Activated T-cell treated with anti-CD3 and anti-CD28 coated beads, Interleukin-2, amount 50 U/mL, for 24 hours (primary cell): ENCODE data around the gene ZRANB1.

Experiments used
- DNase-seq: peaks from one replicate; pipeline ENCODE4 v3.0.0-alpha.2; 2020
- H3K27ac Mint-ChIP-seq: 2 replicates; pipeline ENCODE4 v1.8.0; 2020; ENCODE audit warnings: mild to moderate bottlenecking, mixed read lengths
- H3K27me3 Mint-ChIP-seq: 2 replicates; pipeline ENCODE4 v1.8.0; 2020; ENCODE audit warnings: mixed read lengths
- H3K36me3 Mint-ChIP-seq: 2 replicates; pipeline ENCODE4 v1.8.0; 2020; ENCODE audit warnings: low read depth, mixed read lengths
- H3K4me1 Mint-ChIP-seq: 2 replicates; pipeline ENCODE4 v1.8.0; 2020; ENCODE audit warnings: low read depth, mixed read lengths
- H3K4me3 Mint-ChIP-seq: 2 replicates; pipeline ENCODE4 v1.8.0; 2020; ENCODE audit warnings: mild to moderate bottlenecking, moderate library complexity, mixed read lengths
- H3K9me3 Mint-ChIP-seq: 2 replicates; pipeline ENCODE4 v1.8.0; 2020; ENCODE audit warnings: mixed read lengths

ZRANB1 gene

GRCh38 chr10:125016611-125017202 is 74.8 kb downstream of the ZRANB1 start:
- peaks cover 11% of the 10 kb centered on the region for H3K27me3 Mint-ChIP-seq
- H3K9me3 Mint-ChIP-seq: peaks cover 2% of the 10 kb centered on the region
- DNase-seq: no peak
- no peaks in the 10 kb centered on the region for H3K36me3 Mint-ChIP-seq
- peaks cover 2% of the 10 kb centered on the region for H3K4me1 Mint-ChIP-seq
- no peak overlapping the region for H3K4me3 Mint-ChIP-seq
- H3K27ac Mint-ChIP-seq: no peak overlapping the region

- peaks cover 2% of the 10 kb centered on the region for H3K9me3 Mint-ChIP-seq
- peaks cover 11% of the 10 kb centered on the region for H3K27me3 Mint-ChIP-seq
- H3K4me3 Mint-ChIP-seq: no peak overlapping the region
- no peak overlapping the region for H3K27ac Mint-ChIP-seq
- H3K4me1 Mint-ChIP-seq: peaks cover 2% of the 10 kb centered on the region
- DNase-seq: no peak
- no peaks in the 10 kb centered on the region for H3K36me3 Mint-ChIP-seq
Observed at GRCh38 chr10:125017547-125018298, 75.8 kb downstream of the ZRANB1 start.

- Mint-ChIP-seq H3K9me3 (peaks cover 2% of the 10 kb centered on the region), H3K4me3 (no peak overlapping the region), H3K36me3 (no peaks in the 10 kb centered on the region), H3K27ac (no peak overlapping the region), H3K4me1 (peaks cover 2% of the 10 kb centered on the region), H3K27me3 (peaks cover 11% of the 10 kb centered on the region)
- DNase-seq: no peak
Observed at GRCh38 chr10:125018576-125019143, 76.7 kb downstream of the ZRANB1 start.

GRCh38 chr10:125020386-125020785 is 78.5 kb downstream of the ZRANB1 start:
- H3K4me3 Mint-ChIP-seq: no peak overlapping the region
- H3K4me1 Mint-ChIP-seq: no peaks in the 10 kb centered on the region
- no peak for DNase-seq
- H3K36me3 Mint-ChIP-seq: no peaks in the 10 kb centered on the region
- H3K27me3 Mint-ChIP-seq: peaks cover 10% of the 10 kb centered on the region
- peaks cover 2% of the 10 kb centered on the region for H3K9me3 Mint-ChIP-seq
- no peak overlapping the region for H3K27ac Mint-ChIP-seq

- Mint-ChIP-seq H3K9me3 (peaks cover 2% of the 10 kb centered on the region), H3K27me3 (peaks cover 6% of the 10 kb centered on the region), H3K36me3 (no peaks in the 10 kb centered on the region), H3K4me1 (no peaks in the 10 kb centered on the region), H3K27ac (no peak overlapping the region), H3K4me3 (no peak overlapping the region)
- DNase-seq: no peak
Observed at GRCh38 chr10:125020871-125021270, 78.9 kb downstream of the ZRANB1 start.

- Mint-ChIP-seq H3K4me3 (no peak overlapping the region), H3K4me1 (no peaks in the 10 kb centered on the region), H3K27ac (no peak overlapping the region)
Observed at GRCh38 chr10:125021686-125022344, 79.9 kb downstream of the ZRANB1 start.

GRCh38 chr10:125022671-125023070 is 80.7 kb downstream of the ZRANB1 start:
- no peak overlapping the region for H3K4me3 Mint-ChIP-seq
- no peak for DNase-seq
- H3K27me3 Mint-ChIP-seq: peaks cover 6% of the 10 kb centered on the region
- H3K9me3 Mint-ChIP-seq: peaks cover 2% of the 10 kb centered on the region
- H3K27ac Mint-ChIP-seq: no peak overlapping the region
- no peaks in the 10 kb centered on the region for H3K4me1 Mint-ChIP-seq
- H3K36me3 Mint-ChIP-seq: no peaks in the 10 kb centered on the region

More at GRCh38 chr10:125021686-125022344, 79.9 kb downstream of the ZRANB1 start:
- DNase-seq: no peak
- Mint-ChIP-seq H3K9me3 (peaks cover 2% of the 10 kb centered on the region), H3K36me3 (no peaks in the 10 kb centered on the region), H3K27me3 (peaks cover 6% of the 10 kb centered on the region)

GRCh38 chr10:125023255-125023654 is 81.3 kb downstream of the ZRANB1 start:
- peaks cover 5% of the 10 kb centered on the region for H3K27me3 Mint-ChIP-seq
- no peaks in the 10 kb centered on the region for H3K36me3 Mint-ChIP-seq
- DNase-seq: no peak
- no peaks in the 10 kb centered on the region for H3K4me1 Mint-ChIP-seq
- H3K4me3 Mint-ChIP-seq: no peak overlapping the region
- H3K9me3 Mint-ChIP-seq: peaks cover 2% of the 10 kb centered on the region
- no peak overlapping the region for H3K27ac Mint-ChIP-seq

- Mint-ChIP-seq H3K27me3 (peaks cover 2% of the 10 kb centered on the region), H3K4me1 (no peaks in the 10 kb centered on the region), H3K9me3 (peaks cover 2% of the 10 kb centered on the region), H3K4me3 (no peak overlapping the region), H3K36me3 (no peaks in the 10 kb centered on the region), H3K27ac (no peak overlapping the region)
- DNase-seq: no peak
Observed at GRCh38 chr10:125023862-125024496, 82.1 kb downstream of the ZRANB1 start.

GRCh38 chr10:125024497-125025234 is 82.7 kb downstream of the ZRANB1 start:
- Mint-ChIP-seq H3K27me3 (peaks cover 2% of the 10 kb centered on the region), H3K36me3 (no peaks in the 10 kb centered on the region), H3K4me3 (no peak overlapping the region), H3K9me3 (no peaks in the 10 kb centered on the region), H3K27ac (no peak overlapping the region), H3K4me1 (no peaks in the 10 kb centered on the region)
- no peak for DNase-seq

- Mint-ChIP-seq H3K4me3 (no peak overlapping the region), H3K4me1 (no peaks in the 10 kb centered on the region), H3K36me3 (no peaks in the 10 kb centered on the region), H3K9me3 (no peaks in the 10 kb centered on the region), H3K27ac (no peak overlapping the region), H3K27me3 (peaks cover 2% of the 10 kb centered on the region)
- no peak for DNase-seq
Observed at GRCh38 chr10:125025341-125025740, 83.4 kb downstream of the ZRANB1 start.

GRCh38 chr10:125026036-125026931 is 84.4 kb downstream of the ZRANB1 start:
- Mint-ChIP-seq H3K9me3 (no peaks in the 10 kb centered on the region), H3K36me3 (no peaks in the 10 kb centered on the region), H3K27me3 (peaks cover 2% of the 10 kb centered on the region), H3K4me3 (no peak overlapping the region), H3K27ac (no peak overlapping the region), H3K4me1 (no peaks in the 10 kb centered on the region)
- no peak for DNase-seq

GRCh38 chr10:125026974-125027735 is 85.2 kb downstream of the ZRANB1 start:
- Mint-ChIP-seq H3K36me3 (no peaks in the 10 kb centered on the region), H3K4me1 (no peaks in the 10 kb centered on the region), H3K27me3 (peaks cover 2% of the 10 kb centered on the region), H3K9me3 (no peaks in the 10 kb centered on the region), H3K27ac (no peak overlapping the region), H3K4me3 (no peak overlapping the region)
- no peak for DNase-seq
